SK-N-SH treated with all-trans-retinoic acid at 6 μM for 48 hours (cell line): ENCODE measurements around the gene LSM7.
"Not testable (repeated sequence)": the region's sequence is repeated elsewhere in the genome, so short reads cannot be mapped to it uniquely, and the experiment has no call there.

Experiments used
- ATAC-seq: fragments of 200-7000 bp; cut with Tn5 transposase; 3 replicates; pipeline ENCODE4 v1.9.1; 2020; ENCODE audit warnings: mild to moderate bottlenecking, moderate library complexity
- ARNTL ChIP-seq: fragments of 450-650 bp; formaldehyde crosslinking; IDR thresholded peaks from 2 replicates; pipeline ENCODE4 v1.5.0; 2020; ENCODE audit warnings: low read depth, mild to moderate bottlenecking, moderate library complexity, borderline replicate concordance
- CSDC2 ChIP-seq: fragments of 250-450 bp; sonication (Bioruptor Pico); IDR thresholded peaks from 2 replicates; pipeline ENCODE4 v1.5.0; 2020; ENCODE audit warnings: mild to moderate bottlenecking, moderate library complexity
- ESRRG ChIP-seq: fragments of 250-450 bp; sonication (Bioruptor Pico); IDR thresholded peaks from 2 replicates; pipeline ENCODE4 v1.6.1; 2021; ENCODE audit warnings: mild to moderate bottlenecking
- GLIS3 ChIP-seq: fragments of 250-450 bp; sonication (Bioruptor Pico); IDR thresholded peaks from 2 replicates; pipeline ENCODE4 v1.5.0; 2020; ENCODE audit warnings: mild to moderate bottlenecking, moderate library complexity
- ISL1 ChIP-seq: fragments of 250-450 bp; sonication (Bioruptor Pico); IDR thresholded peaks from 2 replicates; pipeline ENCODE4 v2.1.2; 2022; ENCODE audit warnings: mild to moderate bottlenecking, moderate library complexity
- OSR1 ChIP-seq: fragments of 250-450 bp; sonication (Bioruptor Pico); IDR thresholded peaks from 2 replicates; pipeline ENCODE4 v1.8.0; 2022; ENCODE audit warnings: moderate library complexity, mild to moderate bottlenecking, inconsistent platforms
- PPARA ChIP-seq: fragments of 250-450 bp; sonication (Bioruptor Pico); IDR thresholded peaks from 2 replicates; pipeline ENCODE4 v1.5.0; 2020; ENCODE audit warnings: mild to moderate bottlenecking, borderline replicate concordance
- RARB ChIP-seq: fragments of 250-450 bp; sonication (Bioruptor Pico); IDR thresholded peaks from 2 replicates; pipeline ENCODE4 v1.8.0; 2021; ENCODE audit warnings: mild to moderate bottlenecking, moderate library complexity
- SNAI2 ChIP-seq: fragments of 250-450 bp; sonication (Bioruptor Pico); IDR thresholded peaks from 2 replicates; pipeline ENCODE4 v1.5.0; 2020; ENCODE audit warnings: mild to moderate bottlenecking, moderate library complexity
- TCF4 ChIP-seq: fragments of 250-450 bp; sonication (Bioruptor Pico); IDR thresholded peaks from 2 replicates; pipeline ENCODE4 v1.8.0; 2021; ENCODE audit warnings: mild to moderate bottlenecking, moderate library complexity, borderline replicate concordance
- TOX ChIP-seq: fragments of 250-450 bp; sonication (Bioruptor Pico); IDR thresholded peaks from 2 replicates; pipeline ENCODE4 v1.8.0; 2021; ENCODE audit warnings: mild to moderate bottlenecking, moderate library complexity, borderline replicate concordance
- ZC3H10 ChIP-seq: fragments of 250-450 bp; sonication (Bioruptor Pico); IDR thresholded peaks from 2 replicates; pipeline ENCODE4 v1.5.1; 2021; ENCODE audit warnings: mild to moderate bottlenecking, moderate library complexity
- ZFP3 ChIP-seq: fragments of 250-450 bp; sonication (Bioruptor Pico); IDR thresholded peaks from 2 replicates; pipeline ENCODE4 v1.5.0; 2020; ENCODE audit warnings: mild to moderate bottlenecking, moderate library complexity
- ZFP30 ChIP-seq: fragments of 450-650 bp; formaldehyde crosslinking; IDR thresholded peaks from 2 replicates; pipeline ENCODE4 v1.5.0; 2022; ENCODE audit warnings: mild to moderate bottlenecking, moderate library complexity
- ZNF565 ChIP-seq: fragments of 450-650 bp; formaldehyde crosslinking; conservative IDR thresholded peaks from 2 replicates; pipeline ENCODE4 v1.5.0; 2020; ENCODE audit warnings: low read depth, mild to moderate bottlenecking, moderate library complexity
- ZNF70 ChIP-seq: fragments of 450-650 bp; formaldehyde crosslinking; IDR thresholded peaks from 2 replicates; pipeline ENCODE4 v1.5.0; 2020; ENCODE audit warnings: mild to moderate bottlenecking, moderate library complexity
- ZNF8 ChIP-seq: fragments of 450-650 bp; formaldehyde crosslinking; IDR thresholded peaks from 2 replicates; pipeline ENCODE4 v1.5.0; 2020; ENCODE audit warnings: mild to moderate bottlenecking, moderate library complexity
- TF ChIP-seq, protein P1 (sequence below): fragments of 250-450 bp; sonication (Bioruptor Pico); IDR thresholded peaks from 2 replicates; pipeline ENCODE4 v1.5.1; 2020; ENCODE audit warnings: low read depth, mild to moderate bottlenecking, moderate library complexity
- TF ChIP-seq, protein P2 (sequence below): fragments of 250-450 bp; sonication (Bioruptor Pico); IDR thresholded peaks from 2 replicates; pipeline ENCODE4 v1.5.0; 2020; ENCODE audit warnings: mild to moderate bottlenecking, moderate library complexity
- TF ChIP-seq, protein P3 (sequence below): fragments of 250-450 bp; sonication (Bioruptor Pico); IDR thresholded peaks from 2 replicates; pipeline ENCODE4 v1.8.0; 2020; ENCODE audit warnings: mild to moderate bottlenecking, moderate library complexity, borderline replicate concordance
- TF ChIP-seq, protein P4 (sequence below): fragments of 250-450 bp; sonication (Bioruptor Pico); IDR thresholded peaks from 2 replicates; pipeline ENCODE4 v1.5.1; 2021; ENCODE audit warnings: mild to moderate bottlenecking, moderate library complexity
- TF ChIP-seq, protein P5 (sequence below): fragments of 250-450 bp; sonication (Bioruptor Pico); IDR thresholded peaks from 2 replicates; pipeline ENCODE4 v1.8.0; 2021; ENCODE audit warnings: low read depth, mild to moderate bottlenecking, moderate library complexity, borderline replicate concordance

Gene LSM7

DNA sequence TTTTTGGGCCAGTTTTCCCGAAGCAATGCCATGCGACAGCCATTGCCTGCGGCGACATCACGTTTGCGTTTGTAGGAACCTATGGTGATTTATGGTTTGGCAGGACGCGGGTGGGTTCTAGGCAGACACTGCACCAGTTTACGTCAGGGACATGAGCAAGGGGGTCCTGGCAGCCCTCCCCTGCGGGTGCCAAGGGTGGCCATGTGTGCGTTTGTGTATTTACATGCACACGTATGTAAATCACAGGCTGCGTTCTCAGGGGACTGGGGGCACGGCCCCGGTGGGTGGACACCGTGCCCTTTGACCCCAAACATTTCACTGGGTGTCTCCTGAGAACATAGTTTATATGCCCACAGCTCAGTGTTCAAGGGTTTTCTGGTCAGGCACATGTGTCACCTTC is 22.3 kb upstream of the LSM7 start:
- ATAC-seq = no peak
- TF ChIP-seq, protein P1, sequence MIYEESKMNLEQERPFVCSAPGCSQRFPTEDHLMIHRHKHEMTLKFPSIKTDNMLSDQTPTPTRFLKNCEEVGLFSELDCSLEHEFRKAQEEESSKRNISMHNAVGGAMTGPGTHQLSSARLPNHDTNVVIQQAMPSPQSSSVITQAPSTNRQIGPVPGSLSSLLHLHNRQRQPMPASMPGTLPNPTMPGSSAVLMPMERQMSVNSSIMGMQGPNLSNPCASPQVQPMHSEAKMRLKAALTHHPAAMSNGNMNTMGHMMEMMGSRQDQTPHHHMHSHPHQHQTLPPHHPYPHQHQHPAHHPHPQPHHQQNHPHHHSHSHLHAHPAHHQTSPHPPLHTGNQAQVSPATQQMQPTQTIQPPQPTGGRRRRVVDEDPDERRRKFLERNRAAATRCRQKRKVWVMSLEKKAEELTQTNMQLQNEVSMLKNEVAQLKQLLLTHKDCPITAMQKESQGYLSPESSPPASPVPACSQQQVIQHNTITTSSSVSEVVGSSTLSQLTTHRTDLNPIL = no peak
- TF ChIP-seq PPARA (CRISPR knock-in tag) (no peak), CSDC2 (CRISPR knock-in tag) (no peak), ZFP3 (CRISPR knock-in tag) (no peak), TOX (CRISPR knock-in tag) (no peak), SNAI2 (CRISPR knock-in tag) (no peak), RARB (CRISPR knock-in tag) (no peak), ZFP30 (CRISPR knock-in tag) (no peak), TCF4 (CRISPR knock-in tag) (no peak), ISL1 (CRISPR knock-in tag) (no peak), OSR1 (CRISPR knock-in tag) (no peak), ZNF565 (no peak), ESRRG (CRISPR knock-in tag) (no peak), ZNF8 (CRISPR knock-in tag) (no peak), ZC3H10 (no peak)
- TF ChIP-seq, protein P2, sequence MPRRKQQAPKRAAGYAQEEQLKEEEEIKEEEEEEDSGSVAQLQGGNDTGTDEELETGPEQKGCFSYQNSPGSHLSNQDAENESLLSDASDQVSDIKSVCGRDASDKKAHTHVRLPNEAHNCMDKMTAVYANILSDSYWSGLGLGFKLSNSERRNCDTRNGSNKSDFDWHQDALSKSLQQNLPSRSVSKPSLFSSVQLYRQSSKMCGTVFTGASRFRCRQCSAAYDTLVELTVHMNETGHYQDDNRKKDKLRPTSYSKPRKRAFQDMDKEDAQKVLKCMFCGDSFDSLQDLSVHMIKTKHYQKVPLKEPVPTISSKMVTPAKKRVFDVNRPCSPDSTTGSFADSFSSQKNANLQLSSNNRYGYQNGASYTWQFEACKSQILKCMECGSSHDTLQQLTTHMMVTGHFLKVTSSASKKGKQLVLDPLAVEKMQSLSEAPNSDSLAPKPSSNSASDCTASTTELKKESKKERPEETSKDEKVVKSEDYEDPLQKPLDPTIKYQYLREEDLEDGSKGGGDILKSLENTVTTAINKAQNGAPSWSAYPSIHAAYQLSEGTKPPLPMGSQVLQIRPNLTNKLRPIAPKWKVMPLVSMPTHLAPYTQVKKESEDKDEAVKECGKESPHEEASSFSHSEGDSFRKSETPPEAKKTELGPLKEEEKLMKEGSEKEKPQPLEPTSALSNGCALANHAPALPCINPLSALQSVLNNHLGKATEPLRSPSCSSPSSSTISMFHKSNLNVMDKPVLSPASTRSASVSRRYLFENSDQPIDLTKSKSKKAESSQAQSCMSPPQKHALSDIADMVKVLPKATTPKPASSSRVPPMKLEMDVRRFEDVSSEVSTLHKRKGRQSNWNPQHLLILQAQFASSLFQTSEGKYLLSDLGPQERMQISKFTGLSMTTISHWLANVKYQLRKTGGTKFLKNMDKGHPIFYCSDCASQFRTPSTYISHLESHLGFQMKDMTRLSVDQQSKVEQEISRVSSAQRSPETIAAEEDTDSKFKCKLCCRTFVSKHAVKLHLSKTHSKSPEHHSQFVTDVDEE (CRISPR knock-in tag) = no peak
- TF ChIP-seq, protein P3, sequence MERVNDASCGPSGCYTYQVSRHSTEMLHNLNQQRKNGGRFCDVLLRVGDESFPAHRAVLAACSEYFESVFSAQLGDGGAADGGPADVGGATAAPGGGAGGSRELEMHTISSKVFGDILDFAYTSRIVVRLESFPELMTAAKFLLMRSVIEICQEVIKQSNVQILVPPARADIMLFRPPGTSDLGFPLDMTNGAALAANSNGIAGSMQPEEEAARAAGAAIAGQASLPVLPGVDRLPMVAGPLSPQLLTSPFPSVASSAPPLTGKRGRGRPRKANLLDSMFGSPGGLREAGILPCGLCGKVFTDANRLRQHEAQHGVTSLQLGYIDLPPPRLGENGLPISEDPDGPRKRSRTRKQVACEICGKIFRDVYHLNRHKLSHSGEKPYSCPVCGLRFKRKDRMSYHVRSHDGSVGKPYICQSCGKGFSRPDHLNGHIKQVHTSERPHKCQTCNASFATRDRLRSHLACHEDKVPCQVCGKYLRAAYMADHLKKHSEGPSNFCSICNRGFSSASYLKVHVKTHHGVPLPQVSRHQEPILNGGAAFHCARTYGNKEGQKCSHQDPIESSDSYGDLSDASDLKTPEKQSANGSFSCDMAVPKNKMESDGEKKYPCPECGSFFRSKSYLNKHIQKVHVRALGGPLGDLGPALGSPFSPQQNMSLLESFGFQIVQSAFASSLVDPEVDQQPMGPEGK = no peak
- TF ChIP-seq, protein P4, sequence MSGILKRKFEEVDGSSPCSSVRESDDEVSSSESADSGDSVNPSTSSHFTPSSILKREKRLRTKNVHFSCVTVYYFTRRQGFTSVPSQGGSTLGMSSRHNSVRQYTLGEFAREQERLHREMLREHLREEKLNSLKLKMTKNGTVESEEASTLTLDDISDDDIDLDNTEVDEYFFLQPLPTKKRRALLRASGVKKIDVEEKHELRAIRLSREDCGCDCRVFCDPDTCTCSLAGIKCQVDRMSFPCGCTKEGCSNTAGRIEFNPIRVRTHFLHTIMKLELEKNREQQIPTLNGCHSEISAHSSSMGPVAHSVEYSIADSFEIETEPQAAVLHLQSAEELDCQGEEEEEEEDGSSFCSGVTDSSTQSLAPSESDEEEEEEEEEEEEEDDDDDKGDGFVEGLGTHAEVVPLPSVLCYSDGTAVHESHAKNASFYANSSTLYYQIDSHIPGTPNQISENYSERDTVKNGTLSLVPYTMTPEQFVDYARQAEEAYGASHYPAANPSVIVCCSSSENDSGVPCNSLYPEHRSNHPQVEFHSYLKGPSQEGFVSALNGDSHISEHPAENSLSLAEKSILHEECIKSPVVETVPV (CRISPR knock-in tag) = no peak

DNA sequence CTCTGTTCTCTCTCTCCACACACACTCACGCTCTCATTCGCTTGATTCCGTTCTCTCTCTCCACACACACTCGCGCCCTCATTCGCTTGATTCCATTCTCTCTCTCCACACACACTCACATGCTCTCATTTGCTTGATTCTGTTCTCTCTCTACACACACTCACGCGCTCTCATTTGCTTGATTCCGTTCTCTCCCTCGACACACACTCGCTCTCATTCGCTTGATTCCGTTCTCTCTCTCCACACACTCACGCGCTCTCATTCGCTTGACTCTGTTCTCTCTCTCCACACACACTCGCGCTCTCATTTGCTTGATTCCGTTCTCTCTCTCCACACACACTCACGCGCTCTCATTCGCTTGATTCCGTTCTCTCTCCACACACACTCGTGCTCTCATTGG is 21.4 kb upstream of the LSM7 start:
- ATAC-seq = not testable (repeated sequence)

DNA sequence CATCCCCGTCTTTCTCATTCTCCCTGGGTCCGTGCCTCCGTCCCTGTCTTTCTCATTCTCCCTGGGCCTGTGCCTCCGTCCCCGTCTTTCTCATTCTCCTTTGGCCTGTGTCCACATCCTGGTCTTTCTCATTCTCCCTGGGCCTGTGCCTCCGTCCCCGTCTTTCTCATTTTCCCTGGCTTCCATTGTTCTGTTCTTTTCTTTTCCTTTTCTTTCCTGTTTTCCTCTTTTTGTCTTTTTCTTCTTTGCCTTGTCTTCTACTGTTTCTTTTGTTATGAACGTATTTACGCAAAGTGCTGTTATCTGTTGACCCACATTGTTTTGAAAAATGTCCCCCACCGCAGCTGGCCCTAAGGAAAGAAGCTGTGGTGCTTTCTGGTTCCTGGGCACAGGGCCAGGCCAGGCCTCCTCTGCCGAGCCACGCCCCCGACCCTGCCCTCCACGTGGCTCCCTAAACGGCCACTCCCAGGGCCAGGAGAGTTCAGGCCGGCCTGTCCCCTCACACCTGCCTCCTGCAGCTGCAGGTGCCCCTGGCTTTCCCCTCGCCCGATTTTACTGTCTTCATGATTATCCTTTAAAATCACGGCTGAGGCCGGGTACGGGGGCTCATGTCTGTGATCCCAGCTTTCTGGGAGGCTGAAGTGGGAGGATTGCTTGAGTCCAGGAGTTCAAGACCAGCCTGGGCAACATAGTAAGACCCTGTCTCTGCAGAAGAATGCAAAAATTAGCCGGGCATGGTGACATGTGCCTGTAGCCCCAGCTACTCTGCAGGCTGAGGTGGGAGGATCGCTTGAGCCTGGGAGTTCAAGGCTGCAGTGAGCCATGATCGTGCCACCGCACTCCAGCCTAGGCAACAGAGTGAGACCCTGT is 17.6 kb upstream of the LSM7 start:
- ATAC-seq = no peak
- no peak for TF ChIP-seq RARB (CRISPR knock-in tag)
- TF ChIP-seq, protein P2 (CRISPR knock-in tag) = no peak
- no peak for TF ChIP-seq ZC3H10
- TF ChIP-seq, protein P5, sequence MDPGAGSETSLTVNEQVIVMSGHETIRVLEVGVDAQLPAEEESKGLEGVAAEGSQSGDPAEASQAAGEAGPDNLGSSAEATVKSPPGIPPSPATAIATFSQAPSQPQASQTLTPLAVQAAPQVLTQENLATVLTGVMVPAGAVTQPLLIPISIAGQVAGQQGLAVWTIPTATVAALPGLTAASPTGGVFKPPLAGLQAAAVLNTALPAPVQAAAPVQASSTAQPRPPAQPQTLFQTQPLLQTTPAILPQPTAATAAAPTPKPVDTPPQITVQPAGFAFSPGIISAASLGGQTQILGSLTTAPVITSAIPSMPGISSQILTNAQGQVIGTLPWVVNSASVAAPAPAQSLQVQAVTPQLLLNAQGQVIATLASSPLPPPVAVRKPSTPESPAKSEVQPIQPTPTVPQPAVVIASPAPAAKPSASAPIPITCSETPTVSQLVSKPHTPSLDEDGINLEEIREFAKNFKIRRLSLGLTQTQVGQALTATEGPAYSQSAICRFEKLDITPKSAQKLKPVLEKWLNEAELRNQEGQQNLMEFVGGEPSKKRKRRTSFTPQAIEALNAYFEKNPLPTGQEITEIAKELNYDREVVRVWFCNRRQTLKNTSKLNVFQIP (CRISPR knock-in tag) = no peak
- TF ChIP-seq GLIS3 (CRISPR knock-in tag) = no peak
- TF ChIP-seq ARNTL (CRISPR knock-in tag) = no peak
- no peak for TF ChIP-seq TCF4 (CRISPR knock-in tag)
- no peak for TF ChIP-seq ZNF70
- TF ChIP-seq, protein P4 (CRISPR knock-in tag) = no peak
